Thyroid gland (tissue), 4 donors: Measurements from ENCODE around the gene CTIF.

Source experiments
- CTCF ChIP-seq, 6 experiments: fragments of 200-600 bp in 3 of 6; fragments of 450-650 bp in 3 of 6; sonication (generic) in 3 of 6; IDR thresholded peaks; one replicate each; pipeline ENCODE4 v1.5.1; 2016 to 2019; ENCODE audit warnings: antibody characterized with exemption in 6 of 6, mild to moderate bottlenecking in 2 of 6, inconsistent platforms in 1 of 6, moderate library complexity in 1 of 6
- POLR2A ChIP-seq, 2 donors: fragments of 450-650 bp; IDR thresholded peaks; one replicate each; pipeline ENCODE4 v1.6.1; 2017; ENCODE audit warnings: antibody characterized with exemption in 2 of 2, mild to moderate bottlenecking in 2 of 2, moderate library complexity in 1 of 2

- TF ChIP-seq CTCF (IDR thresholded peaks at IDR 0.05) (no peak), POLR2A (IDR thresholded peaks at IDR 0.05) (no peak)
Observed at GRCh38 chr18:48528861-48529260, 10.0 kb upstream of the CTIF start.
